Activated naive CD8-positive, alpha-beta T cell treated with anti-CD3 and anti-CD28 coated beads, Interleukin-2, amount 50 U/mL, for 24 hours (primary cell): ENCODE measurements around the gene EIF3K.

Source experiments
- ATAC-seq: fragments of 150-1000 bp; cut with Tn5 transposase; one replicate; pipeline ENCODE4 v1.10.0; 2021
- DNase-seq: peaks from one replicate; pipeline ENCODE4 v3.0.0; 2021
- H3K27ac Mint-ChIP-seq: one replicate; pipeline ENCODE4 v1.8.0; 2021; ENCODE audit warnings: mild to moderate bottlenecking, mixed read lengths
- H3K27me3 Mint-ChIP-seq: one replicate; pipeline ENCODE4 v1.8.0; 2021; ENCODE audit warnings: mixed read lengths
- H3K36me3 Mint-ChIP-seq: one replicate; pipeline ENCODE4 v1.8.0; 2021; ENCODE audit warnings: low read depth, mixed read lengths
- H3K4me1 Mint-ChIP-seq: one replicate; pipeline ENCODE4 v1.8.0; 2021; ENCODE audit warnings: mixed read lengths
- H3K4me3 Mint-ChIP-seq: one replicate; pipeline ENCODE4 v1.8.0; 2021; ENCODE audit warnings: mild to moderate bottlenecking, moderate library complexity, mixed read lengths
- H3K9me3 Mint-ChIP-seq: one replicate; pipeline ENCODE4 v1.8.0; 2021; ENCODE audit warnings: mixed read lengths

EIF3K gene

DNA sequence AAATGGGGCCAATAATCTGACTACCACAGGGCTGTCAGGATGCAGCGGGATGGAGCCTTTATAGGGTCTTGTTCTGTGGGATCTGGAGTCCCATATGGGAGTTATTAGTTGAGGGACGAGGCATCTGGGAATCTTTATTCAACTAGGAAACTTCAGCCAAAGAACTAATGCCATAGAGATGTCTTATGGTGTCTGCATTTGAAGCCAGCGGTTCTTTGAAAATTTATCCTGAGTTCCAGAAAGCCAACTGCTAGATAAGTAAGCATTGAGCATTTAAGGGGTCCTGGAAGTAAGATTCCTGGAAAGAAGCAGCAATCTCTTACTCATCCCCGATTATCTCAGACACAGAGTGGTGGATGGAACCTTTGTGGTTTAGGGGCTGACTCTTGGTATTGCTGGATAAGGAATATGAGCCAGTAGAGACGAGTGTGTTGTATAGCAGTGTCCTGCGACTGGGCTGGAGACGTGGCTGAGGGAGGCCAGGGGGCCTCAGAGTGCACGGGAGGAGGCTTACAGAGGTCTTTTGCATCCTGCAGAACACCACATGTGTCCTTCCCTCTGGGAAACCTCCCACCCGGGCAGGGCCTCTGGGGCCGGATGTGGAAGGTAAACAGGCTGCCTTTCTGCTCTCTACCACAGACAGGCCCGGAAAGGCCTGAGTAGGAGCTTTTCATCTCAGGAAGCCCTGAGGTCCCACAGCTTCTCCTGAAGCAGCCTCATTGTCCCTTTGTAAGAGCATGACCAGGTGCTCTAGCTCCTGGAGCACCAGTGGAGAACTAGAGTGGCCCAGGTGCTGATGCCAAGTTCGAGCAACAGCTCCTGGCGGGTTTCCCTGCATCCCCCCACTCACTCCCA, 57.3 kb downstream of the EIF3K start:
- no peak for DNase-seq
- H3K27me3 Mint-ChIP-seq = no peaks in the 10 kb centered on the region
- ATAC-seq = peak; percentile 22
- peaks cover 63% of the 10 kb centered on the region for H3K4me1 Mint-ChIP-seq
- H3K36me3 Mint-ChIP-seq = peaks cover 19% of the 10 kb centered on the region
- H3K4me3 Mint-ChIP-seq = peak overlapping the region; percentile 8
- H3K9me3 Mint-ChIP-seq = no peaks in the 10 kb centered on the region
- H3K27ac Mint-ChIP-seq = peak overlapping the region; percentile 18

DNA sequence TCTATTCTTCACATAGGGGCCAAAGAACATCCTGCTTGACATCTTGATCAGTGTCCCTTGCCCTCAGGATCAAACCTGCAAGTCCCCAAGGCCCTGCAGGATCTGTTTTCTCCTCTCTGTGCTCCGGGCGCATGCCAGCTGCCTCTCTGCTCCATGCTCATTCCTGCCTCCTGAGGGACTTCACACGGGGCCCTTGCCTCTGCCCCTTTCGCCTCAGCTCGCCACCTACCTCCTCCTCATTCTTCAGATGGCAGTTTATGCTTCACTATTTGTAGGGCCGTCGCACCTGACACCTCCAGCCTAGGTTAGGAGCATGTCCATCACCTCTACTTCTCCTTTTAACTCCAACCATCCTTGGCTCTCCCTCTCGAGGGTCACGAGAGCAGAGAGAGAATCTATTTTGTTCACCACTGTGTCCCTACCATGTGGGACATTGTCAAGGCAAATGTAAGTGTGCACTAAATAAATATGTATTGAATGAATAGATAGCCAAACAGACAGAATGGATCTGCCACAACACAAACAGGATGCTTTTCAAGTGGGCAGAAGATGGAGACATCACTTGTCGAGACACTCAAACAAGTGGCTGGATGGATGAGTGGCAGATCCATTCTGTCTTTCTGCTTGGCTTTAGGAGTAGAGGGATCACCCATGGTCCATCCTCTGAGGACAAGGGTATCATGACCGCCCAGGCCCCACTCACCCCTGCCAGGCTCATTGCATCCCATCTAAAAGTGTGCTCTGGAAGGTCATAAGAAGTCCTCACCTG, 58.1 kb downstream of the EIF3K start:
- Mint-ChIP-seq H3K27ac (no peak overlapping the region), H3K4me3 (no peak overlapping the region), H3K4me1 (peaks cover 68% of the 10 kb centered on the region), H3K9me3 (no peaks in the 10 kb centered on the region), H3K27me3 (no peaks in the 10 kb centered on the region), H3K36me3 (peaks cover 24% of the 10 kb centered on the region)
- DNase-seq (no peak), ATAC-seq (no peak)

DNA sequence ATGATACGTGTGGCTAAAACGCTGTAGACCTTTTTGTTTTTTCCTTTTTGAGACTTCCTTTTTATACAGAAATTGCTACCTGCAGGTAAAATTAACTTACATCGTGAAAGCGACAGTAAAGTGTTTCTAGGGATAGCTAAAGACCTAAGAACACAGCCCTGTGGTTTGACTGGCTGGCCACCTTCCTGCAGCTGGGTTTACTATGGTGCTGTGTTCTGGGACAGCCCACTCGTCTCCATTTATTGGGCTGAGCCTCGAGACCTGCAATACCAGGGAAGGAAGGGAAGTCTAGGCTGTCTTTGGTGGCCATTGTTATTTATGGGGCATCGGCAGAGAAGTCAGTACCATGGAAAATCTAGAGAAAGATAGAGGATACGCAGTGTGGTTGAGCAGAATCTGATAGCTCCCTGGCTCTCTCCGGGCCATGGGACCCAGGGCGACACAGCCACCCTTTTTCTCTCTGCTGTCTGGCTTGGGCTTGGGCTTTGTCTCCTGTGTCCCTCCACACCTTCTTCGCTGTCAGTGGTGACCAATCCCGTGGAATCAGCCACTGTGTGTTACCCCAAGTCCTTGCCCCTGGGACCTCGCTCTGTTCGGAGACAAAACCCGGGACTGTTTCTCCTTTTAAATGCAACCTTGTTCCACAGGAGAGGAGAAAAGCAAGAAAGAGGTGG, 59.4 kb downstream of the EIF3K start:
- no peak for DNase-seq
- ATAC-seq = no peak
- Mint-ChIP-seq H3K27ac (no peak overlapping the region), H3K4me1 (peaks cover 81% of the 10 kb centered on the region), H3K36me3 (peaks cover 37% of the 10 kb centered on the region), H3K4me3 (no peak overlapping the region), H3K9me3 (peaks cover 4% of the 10 kb centered on the region), H3K27me3 (no peaks in the 10 kb centered on the region)

DNA sequence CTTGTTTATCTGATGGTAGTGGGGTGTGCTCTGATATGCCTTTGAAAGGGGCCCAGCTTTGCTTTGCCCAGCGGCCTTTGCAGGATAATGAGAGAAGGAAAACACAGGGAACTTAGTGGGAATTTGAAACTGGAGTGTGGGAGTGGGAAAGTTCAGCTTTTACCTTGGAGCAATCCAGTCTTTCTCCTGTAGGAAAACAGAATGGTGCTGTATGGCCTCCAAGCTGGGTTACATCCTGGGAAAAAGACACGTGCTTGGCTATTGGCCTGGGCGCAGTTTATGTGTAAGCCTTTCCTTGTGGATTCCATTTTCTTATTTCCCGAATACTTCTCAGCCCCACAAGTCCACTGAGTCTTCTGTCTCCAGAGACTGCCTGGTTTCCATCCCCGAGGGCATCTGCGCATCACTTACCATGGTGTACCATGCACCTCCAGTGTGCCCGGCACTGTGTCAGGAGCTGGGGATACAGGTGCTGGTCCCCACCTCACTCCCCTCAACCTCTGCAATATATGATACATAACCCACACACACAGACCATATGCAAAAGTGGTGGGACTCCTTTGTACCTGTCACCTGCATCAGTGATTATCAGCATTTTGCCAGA, 60.0 kb downstream of the EIF3K start:
- Mint-ChIP-seq H3K9me3 (peaks cover 4% of the 10 kb centered on the region), H3K36me3 (peaks cover 40% of the 10 kb centered on the region), H3K27ac (no peak overlapping the region), H3K4me1 (peaks cover 86% of the 10 kb centered on the region), H3K4me3 (no peak overlapping the region), H3K27me3 (no peaks in the 10 kb centered on the region)
- DNase-seq (no peak), ATAC-seq (no peak)

DNA sequence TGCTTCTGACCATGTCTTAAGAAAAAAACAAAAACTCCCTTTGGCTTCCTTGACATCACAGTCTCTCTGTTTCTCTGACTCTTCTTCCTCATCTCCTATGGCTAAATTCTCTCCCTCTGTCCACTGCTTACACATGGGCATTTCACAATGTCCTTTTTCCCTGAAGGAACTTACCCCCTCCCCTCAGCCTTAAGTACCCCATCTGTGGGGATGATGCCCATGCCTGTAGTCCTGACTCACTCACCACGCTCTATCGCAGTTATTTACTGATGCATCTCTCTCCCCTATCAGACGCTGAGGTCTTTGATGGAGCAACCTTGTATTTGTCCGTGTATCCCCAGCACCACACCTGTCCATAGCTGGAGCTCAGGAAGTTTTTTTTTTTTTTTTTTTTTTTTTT, 60.9 kb downstream of the EIF3K start:
- no peak overlapping the region for H3K4me3 Mint-ChIP-seq
- peaks cover 87% of the 10 kb centered on the region for H3K4me1 Mint-ChIP-seq
- no peak overlapping the region for H3K27ac Mint-ChIP-seq
- no peak for DNase-seq
- H3K9me3 Mint-ChIP-seq = peaks cover 4% of the 10 kb centered on the region
- peaks cover 40% of the 10 kb centered on the region for H3K36me3 Mint-ChIP-seq
- ATAC-seq = no peak
- H3K27me3 Mint-ChIP-seq = no peaks in the 10 kb centered on the region

DNA sequence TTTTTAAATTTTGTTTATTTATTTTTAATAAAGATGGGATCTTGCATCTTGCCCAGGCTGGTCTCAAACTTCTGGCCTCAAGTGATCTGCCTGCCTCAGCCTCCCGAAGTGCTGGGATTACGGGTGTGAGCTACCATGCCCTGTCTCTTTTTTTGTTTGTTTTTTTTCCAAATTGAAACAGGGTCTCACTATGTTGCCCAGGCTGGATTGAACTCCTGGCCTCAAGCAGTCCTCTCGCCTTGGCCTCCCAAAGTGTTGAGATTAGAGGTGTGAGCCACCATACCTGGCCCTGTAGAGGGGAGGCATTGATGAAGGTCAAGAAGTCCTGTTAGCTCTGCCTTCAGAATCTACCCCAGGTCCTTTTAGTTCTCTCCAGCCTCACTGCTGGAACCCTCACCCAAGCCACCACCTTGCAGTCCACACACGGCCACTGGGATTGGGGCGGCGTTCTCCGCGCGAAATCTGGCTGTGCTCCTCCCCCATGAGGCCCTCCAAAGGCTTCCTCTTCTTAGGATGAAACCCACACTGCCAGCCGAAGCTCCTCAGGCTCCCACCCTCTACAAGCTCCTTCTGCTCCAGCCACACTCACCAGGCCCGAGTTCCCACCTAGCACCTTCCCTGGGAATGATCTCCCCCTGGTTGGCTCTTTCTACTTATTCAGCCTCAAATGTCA, 63.3 kb downstream of the EIF3K start:
- no peak for ATAC-seq
- Mint-ChIP-seq H3K4me3 (no peak overlapping the region), H3K36me3 (peaks cover 37% of the 10 kb centered on the region), H3K27ac (no peak overlapping the region), H3K4me1 (peaks cover 90% of the 10 kb centered on the region), H3K9me3 (peaks cover 4% of the 10 kb centered on the region), H3K27me3 (no peaks in the 10 kb centered on the region)
- no peak for DNase-seq

DNA sequence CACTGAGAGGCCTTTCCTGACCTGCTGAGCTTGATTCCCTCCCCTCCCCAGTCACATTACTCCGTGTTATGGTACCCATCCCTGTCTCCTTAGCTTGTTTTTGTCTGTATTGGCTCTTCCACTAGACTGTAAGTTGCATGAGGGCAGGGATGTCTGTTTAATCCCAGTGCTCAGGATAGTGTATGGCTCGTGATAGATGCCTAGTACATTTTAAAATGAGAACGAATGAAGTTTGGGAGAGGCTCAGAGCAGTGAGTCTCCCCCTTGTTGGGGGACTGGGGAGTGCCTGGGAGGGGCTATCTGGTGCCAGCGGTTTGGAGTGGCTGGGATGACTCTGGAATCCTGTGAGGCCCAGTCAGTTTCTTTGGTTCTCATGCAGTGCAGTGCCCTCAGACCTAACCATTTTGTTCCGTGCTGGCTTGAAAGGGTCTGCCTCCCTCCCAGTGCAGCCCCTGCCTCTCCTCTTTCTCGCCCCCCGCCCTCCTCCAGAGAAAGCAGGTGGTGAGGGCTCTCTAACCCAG, 63.9 kb downstream of the EIF3K start:
- Mint-ChIP-seq H3K4me1 (peaks cover 91% of the 10 kb centered on the region), H3K9me3 (peaks cover 4% of the 10 kb centered on the region), H3K4me3 (no peak overlapping the region), H3K27ac (no peak overlapping the region), H3K36me3 (peaks cover 37% of the 10 kb centered on the region), H3K27me3 (no peaks in the 10 kb centered on the region)
- ATAC-seq (no peak), DNase-seq (no peak)

DNA sequence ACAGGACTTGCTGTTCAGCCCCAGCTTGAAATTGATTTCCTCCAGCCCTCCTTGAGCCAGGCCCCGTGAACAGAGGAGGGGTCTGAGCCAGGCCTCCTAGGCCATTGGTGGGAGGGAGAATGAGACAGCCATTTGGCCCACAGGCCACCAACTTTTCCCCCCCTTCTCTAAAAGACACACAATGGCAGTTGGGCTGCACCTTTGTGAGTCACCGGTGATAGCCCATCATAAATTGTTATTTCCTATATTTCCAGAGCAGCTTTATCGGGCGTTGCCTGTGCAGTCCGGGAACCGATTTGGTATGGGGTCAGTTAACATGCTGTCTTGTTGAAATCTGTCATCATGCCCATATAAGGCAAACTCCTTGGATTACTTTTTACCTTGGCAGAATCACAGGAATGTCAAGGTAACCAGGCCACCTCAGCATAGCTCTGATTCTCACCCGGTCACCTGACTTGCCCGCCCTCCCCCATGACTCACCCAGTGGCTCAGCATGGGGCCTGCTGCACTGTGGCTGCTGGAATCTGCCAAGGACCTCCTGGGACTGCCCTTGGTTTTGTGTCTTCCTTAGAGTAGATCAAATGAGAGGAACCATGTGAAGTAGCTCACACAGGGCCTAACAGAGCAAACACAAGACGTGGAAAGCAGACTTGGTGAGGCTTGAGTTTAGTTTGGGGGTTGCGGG, 64.5 kb downstream of the EIF3K start:
- peaks cover 4% of the 10 kb centered on the region for H3K9me3 Mint-ChIP-seq
- ATAC-seq = peak; percentile 60
- peaks cover 86% of the 10 kb centered on the region for H3K4me1 Mint-ChIP-seq
- peak overlapping the region; percentile 82 for H3K27ac Mint-ChIP-seq
- peak overlapping the region; percentile 38 for H3K4me3 Mint-ChIP-seq
- H3K36me3 Mint-ChIP-seq = peaks cover 34% of the 10 kb centered on the region
- no peaks in the 10 kb centered on the region for H3K27me3 Mint-ChIP-seq
- DNase-seq = peak; percentile 61

DNA sequence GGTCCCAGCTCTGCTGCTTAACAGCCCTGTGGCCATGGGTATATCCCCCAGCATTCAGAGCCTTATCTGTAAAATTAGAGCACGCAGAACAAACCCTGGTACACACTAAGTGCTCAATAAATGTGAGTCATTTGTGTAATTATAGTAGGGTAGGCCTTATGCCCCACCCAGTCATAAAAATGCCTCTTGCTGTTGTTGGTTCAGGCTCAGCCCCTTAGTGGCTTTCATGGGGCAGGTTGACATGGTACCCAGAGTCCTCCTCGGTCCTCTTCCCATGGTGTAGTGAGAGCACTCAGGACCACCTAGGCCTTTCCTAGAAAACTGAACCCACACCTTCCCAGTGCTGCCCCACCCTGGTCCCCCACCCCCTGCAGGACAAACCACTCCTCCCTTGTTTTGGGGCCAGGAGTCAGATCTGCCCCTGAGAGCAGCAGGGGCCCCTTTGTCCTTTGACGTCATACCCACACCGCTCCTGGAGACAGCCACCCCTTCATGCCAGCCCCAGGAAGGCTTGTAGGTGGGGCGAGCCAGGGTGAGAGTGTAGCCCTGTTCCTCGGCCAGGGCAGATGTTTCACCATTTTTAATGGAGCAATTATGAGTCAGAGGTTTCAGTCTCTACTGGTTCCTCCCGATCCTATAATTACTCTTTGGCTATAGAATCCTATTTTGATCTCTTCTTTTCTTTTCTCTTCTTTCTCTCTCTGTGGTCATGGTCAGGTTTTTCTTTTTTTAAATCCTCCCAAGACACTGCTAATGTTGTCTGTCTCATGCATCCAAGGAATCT, 65.3 kb downstream of the EIF3K start:
- peaks cover 4% of the 10 kb centered on the region for H3K9me3 Mint-ChIP-seq
- peaks cover 87% of the 10 kb centered on the region for H3K4me1 Mint-ChIP-seq
- H3K4me3 Mint-ChIP-seq = peak overlapping the region; percentile 38
- peak overlapping the region; percentile 82 for H3K27ac Mint-ChIP-seq
- peak; percentile 48 for ATAC-seq
- peaks cover 36% of the 10 kb centered on the region for H3K36me3 Mint-ChIP-seq
- H3K27me3 Mint-ChIP-seq = no peaks in the 10 kb centered on the region
- peak; percentile 41 for DNase-seq

DNA sequence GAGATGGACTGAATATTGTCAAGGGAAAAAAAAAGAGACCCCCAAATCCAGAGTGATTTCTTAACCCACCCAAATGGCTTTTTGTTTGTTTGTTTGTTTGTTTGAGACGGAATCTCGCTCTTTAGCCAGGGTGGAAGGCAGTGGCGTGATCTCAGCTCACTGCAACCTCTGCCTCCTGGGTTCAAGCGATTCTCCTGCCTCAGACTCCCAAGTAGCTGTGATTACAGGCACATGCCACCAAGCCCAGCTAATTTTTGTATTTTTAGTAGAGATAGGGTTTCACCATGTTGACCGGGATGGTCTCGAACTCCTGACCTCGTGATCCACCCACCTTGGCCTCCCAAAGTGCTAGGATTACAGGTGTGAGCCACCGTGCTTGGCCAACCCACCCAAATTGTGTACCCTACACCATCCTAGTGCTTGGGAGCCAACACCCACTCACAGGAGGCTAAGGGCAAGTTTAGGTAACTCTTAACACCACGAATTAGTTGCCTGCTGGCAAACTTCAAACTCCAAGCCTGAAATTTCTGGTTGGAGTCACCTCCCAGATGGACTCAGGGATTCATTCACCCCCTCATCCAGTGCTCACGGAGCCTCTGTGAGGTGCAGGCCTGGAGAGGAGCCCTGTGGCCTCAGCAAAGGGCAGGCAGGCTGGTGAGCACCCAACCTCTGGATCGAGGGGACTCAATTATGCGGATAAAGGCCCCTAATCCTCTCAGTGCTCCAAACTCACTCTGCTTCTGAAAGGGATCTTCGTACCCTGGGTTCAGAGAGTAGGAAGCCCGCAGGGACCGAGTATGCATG, 66.1 kb downstream of the EIF3K start:
- Mint-ChIP-seq H3K9me3 (peaks cover 4% of the 10 kb centered on the region), H3K27me3 (no peaks in the 10 kb centered on the region), H3K36me3 (peaks cover 33% of the 10 kb centered on the region), H3K4me3 (peak overlapping the region; percentile 6), H3K27ac (peak overlapping the region; percentile 82), H3K4me1 (peaks cover 85% of the 10 kb centered on the region)
- ATAC-seq (no peak), DNase-seq (no peak)

DNA sequence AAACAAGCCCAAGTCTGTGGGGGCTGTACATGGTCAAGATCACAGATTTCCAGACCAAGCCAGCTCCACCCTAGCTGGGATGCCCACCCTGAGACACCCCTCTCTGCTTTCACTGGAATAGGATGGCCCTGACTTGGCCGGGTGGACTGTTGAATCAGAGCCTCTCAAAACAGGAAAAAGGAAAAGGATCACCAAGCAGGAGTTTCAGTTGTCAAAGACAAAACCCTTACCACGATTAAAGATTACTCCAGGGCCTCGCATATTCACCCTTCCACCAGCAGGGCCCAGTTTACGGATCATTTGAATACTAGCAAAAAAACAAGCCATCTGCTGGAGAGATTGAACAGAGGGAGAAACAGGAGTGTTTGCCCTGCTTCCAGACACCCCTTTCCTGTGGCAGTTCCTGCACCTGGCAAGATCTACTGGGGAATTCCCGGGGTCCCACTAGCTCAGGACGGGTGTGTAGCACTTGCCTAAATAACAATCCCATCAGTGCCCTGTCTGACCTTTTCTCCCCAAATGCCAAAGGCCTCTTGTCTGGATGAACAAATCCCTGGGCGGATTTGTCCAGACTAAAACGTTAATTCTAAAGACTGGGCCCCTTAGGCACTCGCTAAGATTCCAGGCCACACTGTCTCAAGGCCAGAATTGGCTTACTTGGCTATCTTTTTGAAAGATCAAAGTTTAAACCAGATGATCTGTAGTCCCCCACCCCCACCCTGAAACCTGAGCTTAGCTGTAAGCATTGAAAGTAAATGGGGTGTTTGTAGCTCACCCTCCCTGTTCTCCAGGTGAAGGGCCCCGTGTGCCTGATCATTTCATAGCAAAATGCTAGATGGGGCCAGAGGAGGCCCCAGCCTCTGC, 66.9 kb downstream of the EIF3K start:
- ATAC-seq (no peak), DNase-seq (no peak)
- peak overlapping the region; percentile 65 for H3K27ac Mint-ChIP-seq
- peaks cover 4% of the 10 kb centered on the region for H3K9me3 Mint-ChIP-seq
- peaks cover 81% of the 10 kb centered on the region for H3K4me1 Mint-ChIP-seq
- peak overlapping the region; percentile 48 for H3K4me3 Mint-ChIP-seq
- H3K27me3 Mint-ChIP-seq = no peaks in the 10 kb centered on the region
- H3K36me3 Mint-ChIP-seq = peaks cover 34% of the 10 kb centered on the region
